K562 (cell line): ENCODE data around the gene MXI1. TPM values are rescaled to one million over a fixed set of nuclear protein-coding genes. Genes with fewer than 3 reads are reported as not detected.
A peak's percentile ranks its signal among the peaks of the same experiment; 100 is the strongest.

Experiments
- CCNT2 ChIP-seq: IDR thresholded peaks from 2 replicates; pipeline ENCODE4 v1.6.1; 2011; ENCODE audit warnings: borderline replicate concordance, low read depth, mild to moderate bottlenecking, moderate library complexity, mixed read lengths, low read length; ENCODE audit not compliant: insufficient read length; ENCODE audit errors: extremely low read depth
- CREB1 ChIP-seq, 2 experiments: sonication (generic) in 1 of 2; formaldehyde crosslinking in 1 of 2; IDR thresholded peaks; 2 replicates each; pipeline versions ENCODE4 v1.6.1 to v1.8.0; 2012 to 2022; ENCODE audit warnings: inconsistent platforms in 1 of 2, mild to moderate bottlenecking in 1 of 2, missing genetic modification reagents in 1 of 2, moderate library complexity in 1 of 2
- CXXC5 ChIP-seq: fragments of 250-450 bp; sonication (Bioruptor Pico); IDR thresholded peaks from 2 replicates; pipeline ENCODE4 v1.8.0; 2022; ENCODE audit warnings: inconsistent platforms, mild to moderate bottlenecking, moderate library complexity
- DNMT1 ChIP-seq: fragments of 450-650 bp; IDR thresholded peaks from 2 replicates; pipeline ENCODE4 v1.6.1; 2016; ENCODE audit warnings: antibody characterized with exemption, mild to moderate bottlenecking
- ELF4 ChIP-seq: fragments of 450-650 bp; formaldehyde crosslinking; IDR thresholded peaks from 2 replicates; pipeline ENCODE4 v1.4.0; 2022; ENCODE audit warnings: missing genetic modification characterization
- HDAC1 ChIP-seq, 2 experiments: fragments of 450-650 bp; IDR thresholded peaks; 2 replicates each; pipeline ENCODE4 v1.6.1; 2016 to 2017; ENCODE audit warnings: inconsistent platforms in 1 of 2, mild to moderate bottlenecking in 1 of 2, moderate library complexity in 1 of 2
- NKRF ChIP-seq: fragments of 450-650 bp; IDR thresholded peaks from 2 replicates; pipeline ENCODE4 v1.6.1; 2016; ENCODE audit warnings: borderline replicate concordance
- SMARCE1 ChIP-seq: fragments of 450-650 bp; IDR thresholded peaks from 2 replicates; pipeline ENCODE4 v1.7.1; 2016; ENCODE audit warnings: mild to moderate bottlenecking
- SREBF2 ChIP-seq: sonication (generic); formaldehyde crosslinking; IDR thresholded peaks from 2 replicates; pipeline ENCODE4 v1.4.0; 2020; ENCODE audit warnings: mild to moderate bottlenecking, missing genetic modification reagents
- TFAP4 ChIP-seq: sonication (generic); formaldehyde crosslinking; IDR thresholded peaks from 2 replicates; pipeline ENCODE4 v1.8.0; 2022; ENCODE audit warnings: missing genetic modification reagents, mild to moderate bottlenecking, moderate library complexity, borderline replicate concordance
- ZNF239 ChIP-seq: fragments of 250-450 bp; sonication (Bioruptor Pico); IDR thresholded peaks from 2 replicates; pipeline ENCODE4 v1.4.0; 2020; ENCODE audit warnings: mild to moderate bottlenecking
- ZNF512 ChIP-seq: IDR thresholded peaks from 2 replicates; pipeline ENCODE4 v1.6.1; 2016; ENCODE audit warnings: missing genetic modification characterization, missing compliant biosample characterization
- ZNF639 ChIP-seq, 2 experiments: fragments of 200-800 bp in 1 of 2; sonication (Bioruptor generic) in 1 of 2; sonication (generic) in 1 of 2; formaldehyde crosslinking in 1 of 2; IDR thresholded peaks in 1 of 2; conservative IDR thresholded peaks in 1 of 2; 2 replicates each; pipeline versions ENCODE4 v1.5.0 to v1.6.1; 2016 to 2020; ENCODE audit warnings: missing compliant biosample characterization in 1 of 2, missing genetic modification characterization in 1 of 2, missing genetic modification reagents in 1 of 2
- polyA plus RNA-seq, 8 experiments: library from polyadenylated mRNA; depleted of rRNA in 4 of 8; stranded (reverse) in 5 of 8; unstranded in 3 of 8; fragments of >200 nt; fragmentation: Nextera tagmentation in 2 of 8; fragmentation: Illumina TruSeq in 1 of 8; extraction: Ambion mirVana in 2 of 8; extraction: Trizol in 1 of 8; gene quantifications; 2 replicates each; pipeline versions ENCODE4 v1.2.1 to v1.2.3, GENCODE V29; 2011 to 2014; ENCODE audit warnings: inconsistent platforms in 1 of 8, missing spikeins in 1 of 8
- total RNA-seq, 7 experiments: library from RNA; depleted of rRNA in 6 of 7; stranded (reverse); fragments of >200 nt in 6 of 7; fragmentation: Illumina TruSeq in 2 of 7; extraction: Trizol in 2 of 7; gene quantifications; 2 replicates each; pipeline versions ENCODE4 v1.2.1 to v1.2.3, GENCODE V29; 2011 to 2021; ENCODE audit warnings: low replicate concordance in 1 of 7
- TF ChIP-seq, protein P1 (sequence below), 2 experiments: IDR thresholded peaks; 2 replicates each; pipeline ENCODE4 v1.6.1; 2011; ENCODE audit warnings: borderline replicate concordance in 1 of 2, control low read depth in 1 of 2, low read depth in 1 of 2, low read length in 1 of 2, mild to moderate bottlenecking in 1 of 2, mixed read lengths in 1 of 2, moderate library complexity in 1 of 2; ENCODE audit not compliant: insufficient read depth in 1 of 2, insufficient read length in 1 of 2, poor library complexity in 1 of 2, severe bottlenecking in 1 of 2; ENCODE audit errors: extremely low read depth in 1 of 2
- TF ChIP-seq, protein P2 (sequence below), 2 experiments: fragments of 450-650 bp; conservative IDR thresholded peaks; 2 replicates each; pipeline ENCODE4 v1.6.1; 2017; ENCODE audit warnings: mild to moderate bottlenecking in 2 of 2, moderate library complexity in 2 of 2

The MXI1 gene
- total and polyA plus RNA-seq, 9 of the 15 experiments (the other 6 are each of a cell fraction or from before 2014, with no cell fraction given) = 9.1 to 23.7 (median 14.8) TPM

GRCh38 chr10:110226926-110227641 is 19.7 kb downstream of the MXI1 start (continued):
- no peak for TF ChIP-seq ZNF512 (tag)
- TF ChIP-seq ZNF639 (CRISPR knock-in tag; conservative IDR thresholded peaks at IDR 0.05 in 1 of 2, IDR thresholded peaks at IDR 0.05 in 1 of 2) = peak in 1 of 2 experiments; percentile 32; a peak in 1 of 4 replicates
- peak; percentile 75; the same call in 1 of the 2 replicates for TF ChIP-seq ELF4 (CRISPR knock-in tag)
- peak in 1 of 2 experiments; percentile 90; a peak in 2 of 4 replicates for TF ChIP-seq HDAC1 (IDR thresholded peaks at IDR 0.05)
- peak; percentile 69 for TF ChIP-seq NKRF
- peak; percentile 38; the same call in 1 of the 2 replicates for TF ChIP-seq TFAP4 (CRISPR knock-in tag)
- TF ChIP-seq CREB1 (IDR thresholded peaks at IDR 0.05) = no peak; the same call in 1 of the 2 replicates
- TF ChIP-seq CREB1 (CRISPR knock-in tag; IDR thresholded peaks at IDR 0.05) = peak; percentile 39
- TF ChIP-seq ZNF239 = no peak
- TF ChIP-seq SMARCE1 = peak; percentile 59; the same call in 1 of the 2 replicates
- peak; percentile 56 for TF ChIP-seq CXXC5
- peak; percentile 30 for TF ChIP-seq CCNT2
- TF ChIP-seq, protein P1, sequence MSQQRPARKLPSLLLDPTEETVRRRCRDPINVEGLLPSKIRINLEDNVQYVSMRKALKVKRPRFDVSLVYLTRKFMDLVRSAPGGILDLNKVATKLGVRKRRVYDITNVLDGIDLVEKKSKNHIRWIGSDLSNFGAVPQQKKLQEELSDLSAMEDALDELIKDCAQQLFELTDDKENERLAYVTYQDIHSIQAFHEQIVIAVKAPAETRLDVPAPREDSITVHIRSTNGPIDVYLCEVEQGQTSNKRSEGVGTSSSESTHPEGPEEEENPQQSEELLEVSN (IDR thresholded peaks at IDR 0.05; ENCODE audit: borderline replicate concordance in 1 of 2, extremely low read depth in 1 of 2, insufficient read depth in 1 of 2, insufficient read length in 1 of 2, low read depth in 1 of 2, low read length in 1 of 2, poor library complexity in 1 of 2, severe bottlenecking in 1 of 2) = peak in 1 of 2 experiments; percentile 53
- TF ChIP-seq, protein P2, sequence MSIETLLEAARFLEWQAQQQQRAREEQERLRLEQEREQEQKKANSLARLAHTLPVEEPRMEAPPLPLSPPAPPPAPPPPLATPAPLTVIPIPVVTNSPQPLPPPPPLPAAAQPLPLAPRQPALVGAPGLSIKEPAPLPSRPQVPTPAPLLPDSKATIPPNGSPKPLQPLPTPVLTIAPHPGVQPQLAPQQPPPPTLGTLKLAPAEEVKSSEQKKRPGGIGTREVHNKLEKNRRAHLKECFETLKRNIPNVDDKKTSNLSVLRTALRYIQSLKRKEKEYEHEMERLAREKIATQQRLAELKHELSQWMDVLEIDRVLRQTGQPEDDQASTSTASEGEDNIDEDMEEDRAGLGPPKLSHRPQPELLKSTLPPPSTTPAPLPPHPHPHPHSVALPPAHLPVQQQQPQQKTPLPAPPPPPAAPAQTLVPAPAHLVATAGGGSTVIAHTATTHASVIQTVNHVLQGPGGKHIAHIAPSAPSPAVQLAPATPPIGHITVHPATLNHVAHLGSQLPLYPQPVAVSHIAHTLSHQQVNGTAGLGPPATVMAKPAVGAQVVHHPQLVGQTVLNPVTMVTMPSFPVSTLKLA (conservative IDR thresholded peaks at IDR 0.05) = peak; percentile 59 to 85
- TF ChIP-seq SREBF2 (CRISPR knock-in tag) = no peak
- TF ChIP-seq DNMT1 = no peak
